Measurements from ENCODE around the gene TSKS.

GRCh38 chr19:49738268-49738667 is 24.8 kb downstream of the TSKS start:
- TF ChIP-seq CTCF (IDR thresholded peaks at IDR 0.05) (no peak), POLR2AphosphoS5 (IDR thresholded peaks at IDR 0.05) (no peak)

Measured in sigmoid colon (tissue), 4 donors.